DOHH2 (cell line): ENCODE measurements around the gene NINJ2.

Source experiments
- H3F3A ChIP-seq: fragments of 200-600 bp; sonication (generic), shearing (Covaris generic); 2 replicates; pipeline ENCODE4 v1.6.0; 2016; ENCODE audit warnings: antibody characterized with exemption, mild to moderate bottlenecking; ENCODE audit not compliant: control insufficient read depth, insufficient read depth
- H3K27ac ChIP-seq: fragments of 200-600 bp; sonication (generic); 2 replicates; pipeline ENCODE4 v1.5.1; 2014; ENCODE audit warnings: low read depth, mild to moderate bottlenecking, low read length, moderate library complexity
- H3K27me3 ChIP-seq: fragments of 200-600 bp; sonication (generic); 2 replicates; pipeline ENCODE4 v1.6.1; 2014; ENCODE audit warnings: mild to moderate bottlenecking, low read length, mixed read lengths; ENCODE audit not compliant: control insufficient read depth
- H3K36me3 ChIP-seq: fragments of 200-600 bp; sonication (generic); 2 replicates; pipeline ENCODE4 v1.6.1; 2014; ENCODE audit warnings: mild to moderate bottlenecking, low read length, moderate library complexity, mixed read lengths; ENCODE audit not compliant: control insufficient read depth
- H3K4me1 ChIP-seq: fragments of 200-600 bp; sonication (generic); 2 replicates; pipeline ENCODE4 v1.6.1; 2014; ENCODE audit warnings: mild to moderate bottlenecking, low read length, mixed read lengths; ENCODE audit not compliant: control insufficient read depth
- H3K4me2 ChIP-seq: fragments of 200-600 bp; sonication (generic); 2 replicates; pipeline ENCODE4 v1.6.0; 2014; ENCODE audit warnings: mild to moderate bottlenecking, low read length, moderate library complexity
- H3K4me3 ChIP-seq: fragments of 200-600 bp; sonication (generic); 2 replicates; pipeline ENCODE4 v1.5.1; 2014; ENCODE audit warnings: mild to moderate bottlenecking, low read length, mixed read lengths
- H3K79me2 ChIP-seq: fragments of 200-600 bp; sonication (generic); 2 replicates; pipeline ENCODE4 v1.6.1; 2014; ENCODE audit warnings: mild to moderate bottlenecking, low read length, mixed read lengths; ENCODE audit not compliant: control insufficient read depth
- H3K9me2 ChIP-seq: fragments of 200-600 bp; sonication (generic); replicated peaks from 2 replicates; pipeline ENCODE4 v1.6.1; 2014; ENCODE audit warnings: mild to moderate bottlenecking, low read length, mixed read lengths; ENCODE audit not compliant: control insufficient read depth
- H3K9me3 ChIP-seq: fragments of 200-600 bp; sonication (generic); 2 replicates; pipeline ENCODE4 v1.6.1; 2014; ENCODE audit warnings: antibody characterized with exemption, low read length, mixed read lengths; ENCODE audit not compliant: control insufficient read depth, insufficient read depth
- H4K20me1 ChIP-seq: fragments of 200-600 bp; sonication (generic); 2 replicates; pipeline ENCODE4 v1.6.0; 2014; ENCODE audit warnings: low read depth, mild to moderate bottlenecking, antibody characterized with exemption, low read length, moderate library complexity; ENCODE audit not compliant: control insufficient read depth, insufficient read depth
- CTCF ChIP-seq: fragments of 200-600 bp; sonication (generic); IDR thresholded peaks from one replicate; pipeline ENCODE4 v1.5.1; 2014; ENCODE audit warnings: antibody characterized with exemption, mild to moderate bottlenecking, low read depth, low read length; ENCODE audit not compliant: poor library complexity, severe bottlenecking
- EZH2phosphoT487 ChIP-seq: fragments of 200-600 bp; sonication (generic); IDR thresholded peaks from 2 replicates; pipeline ENCODE4 v1.6.1; 2017; ENCODE audit warnings: borderline replicate concordance, mild to moderate bottlenecking, antibody characterized with exemption, low read length, moderate library complexity, mixed read lengths

Gene NINJ2

GRCh38 chr12:692274-692673 lies 29.0 kb upstream of the NINJ2 start:
- Histone ChIP-seq H3K9me3 (no peaks in the 10 kb centered on the region), H3F3A (no peaks in the 10 kb centered on the region), H3K4me1 (peaks cover 15% of the 10 kb centered on the region), H3K27ac (no peak overlapping the region), H4K20me1 (no peaks in the 10 kb centered on the region), H3K9me2 (no peaks in the 10 kb centered on the region), H3K4me2 (peak overlapping the region; percentile 9; the same call in 1 of the 2 replicates), H3K79me2 (no peaks in the 10 kb centered on the region), H3K4me3 (no peak overlapping the region), H3K36me3 (no peaks in the 10 kb centered on the region), H3K27me3 (no peaks in the 10 kb centered on the region)
- TF ChIP-seq CTCF = no peak
- TF ChIP-seq EZH2phosphoT487 = no peak

GRCh38 chr12:690466-690865 lies 27.2 kb upstream of the NINJ2 start:
- no peaks in the 10 kb centered on the region for H3K9me3 ChIP-seq
- H3K36me3 ChIP-seq = no peaks in the 10 kb centered on the region
- H3K4me2 ChIP-seq = no peak overlapping the region
- no peaks in the 10 kb centered on the region for H3K9me2 ChIP-seq
- H3F3A ChIP-seq = peaks cover 3% of the 10 kb centered on the region; the same call in 1 of the 2 replicates
- no peaks in the 10 kb centered on the region for H3K27me3 ChIP-seq
- no peak overlapping the region for H3K4me3 ChIP-seq
- no peaks in the 10 kb centered on the region for H3K79me2 ChIP-seq
- H3K4me1 ChIP-seq = peaks cover 24% of the 10 kb centered on the region
- no peaks in the 10 kb centered on the region for H4K20me1 ChIP-seq
- no peak overlapping the region for H3K27ac ChIP-seq
- TF ChIP-seq EZH2phosphoT487 = no peak
- TF ChIP-seq CTCF = no peak

GRCh38 chr12:685388-685787 lies 22.1 kb upstream of the NINJ2 start:
- Histone ChIP-seq H3K9me3 (no peaks in the 10 kb centered on the region), H3K9me2 (no peaks in the 10 kb centered on the region), H3K4me3 (peak overlapping the region; percentile 60), H3K4me1 (peaks cover 52% of the 10 kb centered on the region), H3K36me3 (no peaks in the 10 kb centered on the region), H3K4me2 (peak overlapping the region; percentile 68), H3F3A (peaks cover 7% of the 10 kb centered on the region; the same call in 1 of the 2 replicates), H3K27ac (peak overlapping the region; percentile 73), H4K20me1 (no peaks in the 10 kb centered on the region), H3K27me3 (no peaks in the 10 kb centered on the region), H3K79me2 (no peaks in the 10 kb centered on the region)
- TF ChIP-seq EZH2phosphoT487 (no peak), CTCF (no peak)

- no peak for TF ChIP-seq CTCF
- no peak for TF ChIP-seq EZH2phosphoT487
- peak overlapping the region; percentile 73 for H3K27ac ChIP-seq
- no peaks in the 10 kb centered on the region for H4K20me1 ChIP-seq
- peaks cover 7% of the 10 kb centered on the region; the same call in 1 of the 2 replicates for H3F3A ChIP-seq
- peak overlapping the region; percentile 68 for H3K4me2 ChIP-seq
- no peaks in the 10 kb centered on the region for H3K27me3 ChIP-seq
- H3K9me2 ChIP-seq = no peaks in the 10 kb centered on the region
- no peaks in the 10 kb centered on the region for H3K79me2 ChIP-seq
- H3K4me1 ChIP-seq = peaks cover 53% of the 10 kb centered on the region
- no peaks in the 10 kb centered on the region for H3K9me3 ChIP-seq
- H3K4me3 ChIP-seq = peak overlapping the region; percentile 21; the same call in 1 of the 2 replicates
- H3K36me3 ChIP-seq = no peaks in the 10 kb centered on the region
Observed at GRCh38 chr12:684416-684815, 21.2 kb upstream of the NINJ2 start.
